IPS-15b (cell line): ENCODE data around the gene ETAA1.

Experiments used
- H3K27me3 ChIP-seq: one replicate; pipeline ENCODE4 v1.6.1; 2013; ENCODE audit warnings: low read length; ENCODE audit not compliant: control insufficient read depth, insufficient read depth
- H3K36me3 ChIP-seq: one replicate; pipeline ENCODE4 v1.6.1; 2013; ENCODE audit warnings: low read length; ENCODE audit not compliant: control insufficient read depth, insufficient read depth
- H3K4me1 ChIP-seq: one replicate; pipeline ENCODE4 v1.6.1; 2013; ENCODE audit warnings: mild to moderate bottlenecking, low read length; ENCODE audit not compliant: control insufficient read depth, insufficient read depth
- H3K4me3 ChIP-seq: one replicate; pipeline ENCODE4 v1.5.1; 2013; ENCODE audit warnings: low read depth, low read length
- H3K9ac ChIP-seq: one replicate; pipeline ENCODE4 v1.6.1; 2013; ENCODE audit warnings: low read depth, mild to moderate bottlenecking, low read length
- H3K9me3 ChIP-seq: one replicate; pipeline ENCODE4 v1.6.1; 2013; ENCODE audit warnings: mild to moderate bottlenecking, low read length; ENCODE audit not compliant: control insufficient read depth, insufficient read depth

Gene ETAA1

GRCh38 chr2:67399144-67399543 lies 2.0 kb downstream of the ETAA1 start:
- H3K9me3 ChIP-seq = no peaks in the 10 kb centered on the region
- H3K9ac ChIP-seq = no peak overlapping the region
- no peaks in the 10 kb centered on the region for H3K36me3 ChIP-seq
- no peak overlapping the region for H3K4me3 ChIP-seq
- H3K27me3 ChIP-seq = no peaks in the 10 kb centered on the region
- peaks cover 2% of the 10 kb centered on the region for H3K4me1 ChIP-seq

- no peaks in the 10 kb centered on the region for H3K36me3 ChIP-seq
- H3K9me3 ChIP-seq = no peaks in the 10 kb centered on the region
- no peaks in the 10 kb centered on the region for H3K27me3 ChIP-seq
- H3K9ac ChIP-seq = no peak overlapping the region
- H3K4me3 ChIP-seq = no peak overlapping the region
- peaks cover 2% of the 10 kb centered on the region for H3K4me1 ChIP-seq
Observed at GRCh38 chr2:67399831-67400489, 2.8 kb downstream of the ETAA1 start.

GRCh38 chr2:67400560-67401485 lies 3.7 kb downstream of the ETAA1 start:
- Histone ChIP-seq H3K4me1 (peaks cover 2% of the 10 kb centered on the region), H3K9ac (no peak overlapping the region), H3K27me3 (no peaks in the 10 kb centered on the region), H3K9me3 (no peaks in the 10 kb centered on the region), H3K4me3 (no peak overlapping the region), H3K36me3 (no peaks in the 10 kb centered on the region)

- H3K4me1 ChIP-seq = no peaks in the 10 kb centered on the region
- H3K36me3 ChIP-seq = no peaks in the 10 kb centered on the region
- no peaks in the 10 kb centered on the region for H3K27me3 ChIP-seq
- H3K9ac ChIP-seq = no peak overlapping the region
- no peak overlapping the region for H3K4me3 ChIP-seq
- H3K9me3 ChIP-seq = no peaks in the 10 kb centered on the region
Observed at GRCh38 chr2:67408346-67408745, 11.2 kb downstream of the ETAA1 start.

DNA sequence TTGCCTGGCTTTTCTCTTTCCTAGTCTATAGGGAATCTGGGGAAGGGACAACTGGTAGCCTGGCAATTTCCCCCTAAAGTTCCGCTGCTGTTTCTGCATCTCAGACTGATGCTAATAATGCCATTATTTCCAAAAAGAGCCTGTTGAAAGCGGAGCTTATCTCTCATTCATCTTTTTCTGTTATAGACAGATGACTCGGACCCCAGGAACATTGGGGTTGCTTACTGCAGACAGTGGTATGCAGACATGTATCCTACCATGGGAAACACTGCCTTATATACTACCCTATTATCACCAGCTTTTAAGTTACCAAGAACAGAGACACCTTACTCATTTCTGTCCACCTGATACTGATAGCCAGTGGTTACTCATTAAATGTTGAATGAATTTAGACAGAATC lies 15.3 kb downstream of the ETAA1 start:
- no peaks in the 10 kb centered on the region for H3K36me3 ChIP-seq
- H3K27me3 ChIP-seq = no peaks in the 10 kb centered on the region
- H3K4me1 ChIP-seq = no peaks in the 10 kb centered on the region
- H3K4me3 ChIP-seq = no peak overlapping the region
- H3K9me3 ChIP-seq = no peaks in the 10 kb centered on the region
- H3K9ac ChIP-seq = no peak overlapping the region

- H3K4me3 ChIP-seq = no peak overlapping the region
- no peaks in the 10 kb centered on the region for H3K9me3 ChIP-seq
- no peaks in the 10 kb centered on the region for H3K4me1 ChIP-seq
- no peaks in the 10 kb centered on the region for H3K27me3 ChIP-seq
- H3K9ac ChIP-seq = no peak overlapping the region
- H3K36me3 ChIP-seq = no peaks in the 10 kb centered on the region
Observed at GRCh38 chr2:67414867-67415266, 17.7 kb downstream of the ETAA1 start.

GRCh38 chr2:67416136-67416535 lies 19.0 kb downstream of the ETAA1 start:
- Histone ChIP-seq H3K9me3 (no peaks in the 10 kb centered on the region), H3K9ac (no peak overlapping the region), H3K4me3 (no peak overlapping the region), H3K4me1 (no peaks in the 10 kb centered on the region), H3K27me3 (no peaks in the 10 kb centered on the region), H3K36me3 (no peaks in the 10 kb centered on the region)

GRCh38 chr2:67423489-67423888 lies 26.4 kb downstream of the ETAA1 start:
- Histone ChIP-seq H3K27me3 (no peaks in the 10 kb centered on the region), H3K36me3 (no peaks in the 10 kb centered on the region), H3K9me3 (no peaks in the 10 kb centered on the region), H3K4me1 (no peaks in the 10 kb centered on the region), H3K4me3 (no peak overlapping the region), H3K9ac (no peak overlapping the region)

DNA sequence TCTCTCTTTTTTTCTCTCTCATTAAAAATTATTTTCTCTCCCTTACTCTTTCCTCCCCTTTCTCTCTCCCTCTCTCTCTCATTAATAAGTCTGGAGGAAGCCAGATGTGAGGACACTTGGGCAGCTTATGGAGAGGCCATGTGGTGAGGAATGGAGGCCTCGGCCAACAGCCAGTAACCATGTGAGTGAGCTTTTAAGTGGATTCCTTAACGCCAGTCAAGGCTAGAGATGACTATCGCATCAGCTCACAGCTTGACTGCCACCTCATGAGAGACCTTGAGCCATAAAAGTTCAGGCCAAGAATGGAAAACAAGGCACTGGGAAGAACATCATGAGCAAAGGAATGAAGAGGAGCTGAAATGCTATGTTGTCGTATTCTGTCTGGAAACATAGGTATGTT lies 39.1 kb downstream of the ETAA1 start:
- H3K4me1 ChIP-seq = no peaks in the 10 kb centered on the region
- H3K4me3 ChIP-seq = no peak overlapping the region
- H3K36me3 ChIP-seq = no peaks in the 10 kb centered on the region
- no peak overlapping the region for H3K9ac ChIP-seq
- H3K9me3 ChIP-seq = no peaks in the 10 kb centered on the region
- H3K27me3 ChIP-seq = no peaks in the 10 kb centered on the region

DNA sequence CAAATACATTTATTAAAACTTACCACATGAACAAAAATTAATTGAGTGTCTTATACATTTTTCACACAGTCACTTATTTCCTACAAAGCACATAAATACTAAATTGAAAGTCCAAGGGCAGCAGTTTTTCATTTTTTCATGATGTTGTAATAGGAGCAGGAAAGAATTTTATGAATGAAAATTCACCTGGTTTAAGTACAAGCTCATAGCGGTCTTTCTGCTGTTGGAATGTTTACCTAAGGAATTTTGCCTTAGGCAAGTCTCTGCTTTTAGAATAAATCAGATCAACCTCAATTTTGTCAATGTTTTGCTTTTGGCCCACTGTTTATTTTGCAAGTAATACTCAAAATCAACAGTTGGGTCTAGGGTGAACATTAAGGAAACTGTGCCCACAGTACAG lies 40.0 kb downstream of the ETAA1 start:
- no peak overlapping the region for H3K9ac ChIP-seq
- no peaks in the 10 kb centered on the region for H3K27me3 ChIP-seq
- no peaks in the 10 kb centered on the region for H3K4me1 ChIP-seq
- H3K9me3 ChIP-seq = no peaks in the 10 kb centered on the region
- H3K36me3 ChIP-seq = no peaks in the 10 kb centered on the region
- H3K4me3 ChIP-seq = no peak overlapping the region

DNA sequence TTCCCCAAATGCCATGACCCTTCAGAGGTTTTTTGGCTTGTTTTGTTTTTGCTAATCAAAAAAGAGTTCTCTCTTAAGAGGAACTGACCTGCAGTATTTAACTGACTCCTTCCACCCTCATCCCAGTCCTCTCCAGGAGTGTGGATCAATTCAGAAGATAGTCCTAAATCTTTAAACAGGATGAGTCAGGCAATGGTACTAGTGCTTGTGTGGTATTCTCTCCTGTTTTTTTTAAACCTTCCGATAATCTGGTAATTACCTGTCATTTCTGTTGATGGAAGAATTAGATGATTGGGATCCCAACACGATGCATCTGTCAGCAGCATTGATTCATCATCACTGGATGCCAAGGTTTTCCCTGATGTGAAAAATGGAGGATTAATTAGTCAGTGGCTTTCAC lies 41.2 kb downstream of the ETAA1 start:
- Histone ChIP-seq H3K36me3 (no peaks in the 10 kb centered on the region), H3K4me3 (no peak overlapping the region), H3K4me1 (no peaks in the 10 kb centered on the region), H3K9ac (no peak overlapping the region), H3K27me3 (no peaks in the 10 kb centered on the region), H3K9me3 (no peaks in the 10 kb centered on the region)

- H3K36me3 ChIP-seq = no peaks in the 10 kb centered on the region
- H3K9ac ChIP-seq = no peak overlapping the region
- no peaks in the 10 kb centered on the region for H3K9me3 ChIP-seq
- no peaks in the 10 kb centered on the region for H3K4me1 ChIP-seq
- H3K27me3 ChIP-seq = no peaks in the 10 kb centered on the region
- no peak overlapping the region for H3K4me3 ChIP-seq
Observed at GRCh38 chr2:67445652-67446268, 48.6 kb downstream of the ETAA1 start.
